Thyroid gland (tissue), 4 donors: Measurements from ENCODE around the gene SDR42E1. TPM values are rescaled to one million over a fixed set of nuclear protein-coding genes. Genes with fewer than 3 reads are reported as not detected.

ENCODE experiments used
- DNase-seq, 2 donors: peaks; one replicate each; pipeline ENCODE4 v3.0.0-alpha.2; 2019
- H3K27ac ChIP-seq, 3 donors: fragments of 200-600 bp; sonication (generic); 1 replicate in 2 of 3; 2 replicates in 1 of 3; pipeline ENCODE4 v1.5.1; 2016 to 2019; ENCODE audit warnings: mild to moderate bottlenecking in 1 of 3, moderate library complexity in 1 of 3
- H3K27me3 ChIP-seq: fragments of 200-600 bp; sonication (generic); one replicate; pipeline ENCODE4 v1.5.1; 2019
- H3K36me3 ChIP-seq, 2 donors: fragments of 200-600 bp; sonication (generic); one replicate each; pipeline ENCODE4 v1.5.1; 2016 to 2019
- H3K4me1 ChIP-seq, 2 donors: fragments of 200-600 bp; sonication (generic); one replicate each; pipeline ENCODE4 v1.5.1; 2017 to 2019
- H3K4me3 ChIP-seq, 3 donors: fragments of 200-600 bp; sonication (generic); replicated peaks in 1 of 3; 1 replicate in 2 of 3; 2 replicates in 1 of 3; pipeline ENCODE4 v1.5.1; 2016; ENCODE audit warnings: mild to moderate bottlenecking in 1 of 3
- H3K9me3 ChIP-seq: fragments of 200-600 bp; sonication (generic); one replicate; pipeline ENCODE4 v1.5.1; 2017
- POLR2A ChIP-seq, 2 donors: fragments of 450-650 bp; IDR thresholded peaks; one replicate each; pipeline ENCODE4 v1.6.1; 2017; ENCODE audit warnings: antibody characterized with exemption in 2 of 2, mild to moderate bottlenecking in 2 of 2, moderate library complexity in 1 of 2
- WGBS, 2 donors: methylation state at CpG; one replicate each; pipeline ENCODE4 v1.1.5; 2017; 5-methylcytosine and 5-hydroxymethylcytosine counted together
- intact Hi-C: fragments of 100-400 bp; cut with DNase I; formaldehyde crosslinking; loops from one replicate; pipeline ENCODE4 v1.15.1; 2023
- total RNA-seq, 4 donors: library from RNA; depleted of rRNA; stranded (reverse); fragments of >200 nt; gene quantifications; one replicate each; pipeline ENCODE4 v1.2.3, GENCODE V29; 2016
- TF ChIP-seq, protein P1 (sequence below), 6 experiments: fragments of 200-600 bp in 3 of 6; fragments of 450-650 bp in 3 of 6; sonication (generic) in 3 of 6; IDR thresholded peaks; one replicate each; pipeline ENCODE4 v1.5.1; 2016 to 2019; ENCODE audit warnings: antibody characterized with exemption in 6 of 6, mild to moderate bottlenecking in 2 of 6, inconsistent platforms in 1 of 6, moderate library complexity in 1 of 6

SDR42E1 gene
- total RNA-seq, 4 donors from 2014 or later: 4.3 to 8.8 (median 8.0) TPM

DNA sequence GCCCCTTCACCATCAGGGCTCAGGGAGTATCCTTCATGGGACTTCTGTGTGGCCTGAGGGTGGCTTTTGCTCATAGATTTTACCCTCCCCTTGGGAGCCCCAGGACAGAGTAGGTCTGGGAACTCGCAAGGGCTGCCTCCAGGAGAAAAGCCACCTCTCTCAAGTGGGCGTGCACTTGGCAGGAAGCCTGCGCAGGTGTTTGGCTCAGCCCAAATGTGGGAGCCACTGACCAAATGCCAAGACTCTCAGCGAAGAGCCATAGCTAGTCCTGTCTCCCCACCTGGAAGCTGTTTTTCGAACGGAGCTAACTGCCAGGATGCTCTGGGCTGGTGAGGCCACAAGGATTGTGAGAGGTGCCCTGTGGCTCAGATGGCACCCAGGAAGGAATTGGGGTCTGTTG is 21.7 kb upstream of the SDR42E1 start:
- H3K4me1 ChIP-seq: no peaks in the 10 kb centered on the region
- no peaks in the 10 kb centered on the region for H3K36me3 ChIP-seq
- H3K4me3 ChIP-seq: no peak overlapping the region
- no peak overlapping the region for H3K27ac ChIP-seq
- intact Hi-C loops: no loop called here
- WGBS, 2 donors: 64 to 77% methylated on average over 3 to 6 of the region's 6 CpGs
- TF ChIP-seq, protein P1, sequence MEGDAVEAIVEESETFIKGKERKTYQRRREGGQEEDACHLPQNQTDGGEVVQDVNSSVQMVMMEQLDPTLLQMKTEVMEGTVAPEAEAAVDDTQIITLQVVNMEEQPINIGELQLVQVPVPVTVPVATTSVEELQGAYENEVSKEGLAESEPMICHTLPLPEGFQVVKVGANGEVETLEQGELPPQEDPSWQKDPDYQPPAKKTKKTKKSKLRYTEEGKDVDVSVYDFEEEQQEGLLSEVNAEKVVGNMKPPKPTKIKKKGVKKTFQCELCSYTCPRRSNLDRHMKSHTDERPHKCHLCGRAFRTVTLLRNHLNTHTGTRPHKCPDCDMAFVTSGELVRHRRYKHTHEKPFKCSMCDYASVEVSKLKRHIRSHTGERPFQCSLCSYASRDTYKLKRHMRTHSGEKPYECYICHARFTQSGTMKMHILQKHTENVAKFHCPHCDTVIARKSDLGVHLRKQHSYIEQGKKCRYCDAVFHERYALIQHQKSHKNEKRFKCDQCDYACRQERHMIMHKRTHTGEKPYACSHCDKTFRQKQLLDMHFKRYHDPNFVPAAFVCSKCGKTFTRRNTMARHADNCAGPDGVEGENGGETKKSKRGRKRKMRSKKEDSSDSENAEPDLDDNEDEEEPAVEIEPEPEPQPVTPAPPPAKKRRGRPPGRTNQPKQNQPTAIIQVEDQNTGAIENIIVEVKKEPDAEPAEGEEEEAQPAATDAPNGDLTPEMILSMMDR (IDR thresholded peaks at IDR 0.05): no peak
- TF ChIP-seq POLR2A (IDR thresholded peaks at IDR 0.05): no peak
- no peak for DNase-seq
- no peaks in the 10 kb centered on the region for H3K9me3 ChIP-seq
- no peaks in the 10 kb centered on the region for H3K27me3 ChIP-seq

DNA sequence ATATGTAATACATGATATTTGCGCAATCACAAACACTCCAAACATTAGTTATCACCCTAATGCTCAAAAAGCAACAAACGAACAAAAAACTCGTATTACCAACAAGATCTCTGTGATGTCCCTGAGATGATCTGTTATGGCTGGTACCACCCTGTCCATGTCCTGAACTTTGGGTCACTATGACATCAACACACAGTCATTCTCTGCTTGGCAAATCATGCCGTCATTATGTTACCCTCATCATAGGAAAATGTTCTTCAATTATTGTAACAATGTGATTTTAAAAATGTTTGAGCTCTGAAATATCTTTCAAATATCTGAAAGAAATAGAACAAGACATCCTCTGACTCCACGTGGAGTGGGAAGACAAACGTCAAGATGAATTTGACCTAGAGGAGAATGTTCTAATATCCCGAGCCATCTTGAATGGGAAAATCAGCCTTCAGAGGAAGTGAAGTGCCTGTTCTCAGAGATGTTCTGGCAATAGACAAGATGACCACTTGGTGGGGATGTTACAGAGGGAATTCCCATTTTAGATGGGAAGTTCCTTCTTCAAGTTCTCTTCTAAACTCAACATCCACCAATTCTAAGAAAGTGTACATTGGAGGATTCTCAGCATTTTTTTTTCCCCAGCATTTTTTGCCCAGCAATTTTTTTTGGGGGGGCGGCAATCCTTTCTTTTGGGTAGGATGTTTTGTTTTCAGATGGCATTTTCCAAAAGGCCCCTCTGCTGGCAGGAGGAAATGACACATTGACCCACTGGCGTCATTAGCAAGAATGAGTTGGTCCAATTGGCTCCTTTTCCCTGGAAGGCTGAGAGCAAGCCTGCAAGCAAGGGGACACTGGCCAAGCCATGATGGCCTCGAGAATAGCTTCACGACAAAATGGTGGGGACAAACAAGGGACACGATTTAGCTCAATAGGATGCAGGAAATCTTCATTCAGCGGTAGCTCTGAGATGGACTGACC is 20.1 kb upstream of the SDR42E1 start:
- no peaks in the 10 kb centered on the region for H3K9me3 ChIP-seq
- no peak overlapping the region for H3K27ac ChIP-seq
- no peaks in the 10 kb centered on the region for H3K36me3 ChIP-seq
- no peak for DNase-seq
- no peak overlapping the region for H3K4me3 ChIP-seq
- intact Hi-C loops: no loop called here
- no peaks in the 10 kb centered on the region for H3K27me3 ChIP-seq
- WGBS, 2 donors: 63 to 65% methylated on average over 13 of the region's 13 CpGs
- no peaks in the 10 kb centered on the region for H3K4me1 ChIP-seq
- TF ChIP-seq, protein P1 (IDR thresholded peaks at IDR 0.05): peak in 2 of 6 experiments; percentile 8 to 10
- no peak for TF ChIP-seq POLR2A (IDR thresholded peaks at IDR 0.05)

DNA sequence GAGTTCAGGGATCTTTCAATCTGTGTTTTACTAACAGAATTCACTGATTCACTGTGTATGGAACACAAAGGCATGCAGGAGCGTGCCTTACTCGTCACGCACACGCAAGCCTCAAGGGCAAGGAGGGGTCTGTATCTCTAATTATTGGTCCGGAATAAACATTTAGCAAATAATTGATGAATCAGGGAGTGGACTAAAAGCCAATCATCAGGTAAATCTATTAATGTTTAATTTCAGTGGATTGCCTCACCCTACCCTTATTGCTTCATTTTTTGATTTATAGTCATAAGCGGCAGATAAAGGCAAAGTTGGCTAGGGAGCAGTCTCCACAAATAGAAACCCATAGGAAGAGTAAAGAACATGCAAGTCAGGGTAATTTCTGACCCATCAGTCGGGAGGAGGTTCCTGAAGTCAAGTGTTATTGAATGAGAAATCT is 16.4 kb upstream of the SDR42E1 start:
- no peak for DNase-seq
- intact Hi-C loops: no loop called here
- no peaks in the 10 kb centered on the region for H3K4me1 ChIP-seq
- H3K4me3 ChIP-seq: no peak overlapping the region
- H3K9me3 ChIP-seq: no peaks in the 10 kb centered on the region
- TF ChIP-seq, protein P1 (IDR thresholded peaks at IDR 0.05): no peak
- TF ChIP-seq POLR2A (IDR thresholded peaks at IDR 0.05): no peak
- H3K27ac ChIP-seq: no peak overlapping the region
- 82 to 85% methylated on average over 7 of the region's 7 CpGs for WGBS, 2 donors
- no peaks in the 10 kb centered on the region for H3K36me3 ChIP-seq
- H3K27me3 ChIP-seq: no peaks in the 10 kb centered on the region

DNA sequence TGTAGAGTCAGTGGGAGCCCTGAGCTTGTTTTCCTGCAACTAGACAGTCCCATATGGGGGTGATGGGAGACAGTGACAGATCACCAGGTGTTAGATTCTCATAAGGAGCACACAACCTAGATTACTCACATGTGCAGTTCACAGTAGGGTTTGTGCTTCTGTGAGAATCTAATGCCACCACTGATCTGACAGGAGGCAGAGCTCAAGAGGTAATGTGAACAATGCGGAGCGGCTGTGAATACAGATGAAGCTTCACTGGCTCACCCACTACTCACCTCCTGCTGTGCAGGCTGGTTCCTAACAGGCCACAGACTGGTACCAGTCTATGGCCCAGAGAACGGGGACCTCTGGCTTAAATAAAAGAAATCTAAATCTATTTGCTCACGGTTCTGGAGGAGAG is 13.6 kb upstream of the SDR42E1 start:
- Histone ChIP-seq H3K9me3 (no peaks in the 10 kb centered on the region), H3K27me3 (no peaks in the 10 kb centered on the region), H3K36me3 (no peaks in the 10 kb centered on the region), H3K4me3 (no peak overlapping the region), H3K27ac (no peak overlapping the region), H3K4me1 (no peaks in the 10 kb centered on the region)
- no peak for TF ChIP-seq POLR2A (IDR thresholded peaks at IDR 0.05)
- TF ChIP-seq, protein P1 (IDR thresholded peaks at IDR 0.05): no peak
- DNase-seq: no peak
- intact Hi-C loops: no loop called here
- 79 to 91% methylated on average over 4 of the region's 4 CpGs for WGBS, 2 donors

DNA sequence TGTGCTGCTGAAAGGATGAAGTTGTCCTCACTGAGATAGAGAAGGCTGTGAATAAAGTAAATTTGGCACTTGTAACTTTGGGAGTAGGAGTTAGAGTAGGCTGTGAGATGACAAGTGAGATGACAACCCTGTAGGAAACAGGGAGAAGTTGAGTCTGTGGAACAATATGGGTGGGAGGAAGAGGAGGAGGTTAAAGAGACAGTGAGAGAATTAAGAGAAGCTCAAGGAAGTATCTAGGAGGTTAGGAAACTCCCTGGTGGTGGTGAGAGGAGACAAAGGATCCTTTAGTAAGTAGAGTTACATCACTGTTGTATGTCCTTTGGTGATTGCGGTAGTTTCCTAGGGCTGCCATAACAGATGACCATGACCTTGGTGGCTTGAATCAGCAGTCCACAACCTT is 13.0 kb upstream of the SDR42E1 start:
- Histone ChIP-seq H3K27ac (no peak overlapping the region), H3K4me1 (no peaks in the 10 kb centered on the region), H3K36me3 (no peaks in the 10 kb centered on the region), H3K9me3 (no peaks in the 10 kb centered on the region), H3K4me3 (no peak overlapping the region), H3K27me3 (no peaks in the 10 kb centered on the region)
- TF ChIP-seq, protein P1 (IDR thresholded peaks at IDR 0.05): no peak
- no peak for TF ChIP-seq POLR2A (IDR thresholded peaks at IDR 0.05)
- DNase-seq: no peak
- intact Hi-C loops: no loop called here
- WGBS, 2 donors: 92 to 100% methylated on average over 1 of the region's 1 CpG
